T1000 (cell line): ENCODE data around the gene BCLAF3.

Experiments
- DNase-seq: peaks from one replicate; lab custom pipeline; 2025; ENCODE audit warnings: mixed read lengths; lab: John Stamatoyannopoulos, UW

The BCLAF3 gene

DNA sequence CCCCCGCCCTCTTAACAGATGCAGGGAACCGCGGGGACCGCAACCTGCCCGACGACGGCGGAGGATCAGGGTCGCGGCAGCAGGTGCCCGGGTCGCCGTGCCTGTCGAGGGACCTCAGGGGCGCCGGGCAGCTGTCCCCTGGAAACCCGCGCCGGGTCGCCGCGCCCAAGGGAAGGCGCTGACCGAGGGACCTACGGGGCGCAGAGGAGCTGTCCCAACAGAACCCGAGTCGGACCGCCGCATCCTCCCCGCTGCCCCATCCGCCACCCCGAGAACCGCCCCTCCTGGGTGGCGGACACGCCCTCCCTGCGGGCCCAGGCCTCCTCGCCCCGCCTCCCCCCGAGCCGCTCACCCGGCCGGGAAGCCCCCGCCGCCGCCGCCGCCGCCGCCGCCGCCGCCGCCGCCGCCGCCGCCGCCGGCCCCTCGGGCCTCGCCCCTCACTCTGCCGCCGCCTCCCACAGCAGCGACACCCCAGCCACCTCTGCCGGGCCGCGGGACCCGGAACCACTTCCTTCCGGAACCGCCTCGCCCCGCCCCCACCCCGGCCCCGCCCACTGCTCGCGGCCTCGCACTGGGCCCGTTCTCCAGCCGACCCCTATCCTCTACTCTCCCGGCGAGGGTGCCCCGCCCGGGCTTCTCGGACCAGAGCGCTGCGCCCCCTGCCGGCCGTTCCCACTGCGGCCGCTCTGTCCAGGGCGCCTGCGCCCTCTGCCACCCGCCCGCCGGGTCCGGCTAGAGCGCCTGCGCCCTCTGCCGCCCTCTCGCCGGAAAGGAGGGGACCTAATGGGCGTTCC, at the start of gene BCLAF3:
Gene BCLAF3 (minus strand): TSS at position 506 of the 794 bp plus-strand sequence. CDS start 20,797 bp downstream, outside the sequence.
- DNase-seq, result peak; percentile 81

DNA sequence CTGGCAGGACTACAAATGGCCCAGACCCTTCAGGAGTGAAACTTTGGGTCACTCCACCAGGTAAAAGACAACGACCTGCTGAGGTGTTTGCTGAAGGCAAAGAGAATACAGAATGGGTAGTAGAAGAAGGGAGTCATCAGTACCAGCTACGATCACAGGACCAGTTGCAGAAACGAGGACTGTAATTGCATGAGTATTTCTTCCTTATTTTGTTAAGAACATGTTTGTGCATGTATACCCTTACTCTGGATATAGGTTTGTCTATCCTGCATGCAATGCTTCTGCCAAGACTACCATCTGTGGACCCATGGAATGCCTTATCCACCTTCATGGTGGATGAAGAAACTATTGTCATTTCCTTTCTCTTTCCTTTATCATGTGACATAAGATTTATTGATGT, 48.1 kb upstream of the BCLAF3 start:
- no peak for DNase-seq

DNA sequence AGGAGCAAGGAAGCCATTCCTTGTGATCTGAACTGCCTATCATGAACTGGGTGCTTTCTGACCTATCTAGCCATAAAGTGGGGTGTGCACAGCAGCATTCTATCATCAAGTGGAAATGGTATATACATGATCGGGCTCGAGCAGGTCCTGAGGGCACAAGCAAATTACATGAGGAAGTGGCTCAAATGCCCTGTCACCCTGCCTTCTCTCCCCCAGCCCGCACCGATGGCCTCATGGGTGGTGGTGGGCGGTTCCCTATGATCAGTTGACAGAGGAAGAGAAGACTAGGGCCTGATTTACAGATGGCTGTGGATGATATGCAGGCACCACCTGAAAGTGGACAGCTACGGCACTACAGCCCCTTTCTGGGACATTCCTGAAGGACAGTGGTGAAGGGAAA, 46.3 kb upstream of the BCLAF3 start:
- DNase-seq, result no peak

DNA sequence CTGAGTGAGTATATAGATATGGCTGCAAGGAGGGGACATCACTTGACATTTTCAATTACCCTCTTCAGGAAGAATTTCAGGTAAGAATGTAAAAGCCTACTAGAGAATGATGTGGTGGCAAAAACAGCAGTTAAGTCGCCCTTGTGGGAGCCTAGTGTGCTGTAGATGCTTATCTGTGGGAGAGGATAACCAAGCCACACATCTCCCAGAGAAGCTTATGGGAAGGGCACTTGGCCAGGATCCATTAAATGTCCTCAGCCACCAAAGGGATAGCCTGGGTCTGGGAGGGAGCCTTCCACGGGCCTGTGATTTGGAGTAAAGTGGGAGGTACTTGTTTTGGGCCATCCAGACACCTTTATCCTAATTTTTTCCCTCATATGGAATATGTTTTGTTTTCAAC, 41.3 kb upstream of the BCLAF3 start:
- no peak for DNase-seq

DNA sequence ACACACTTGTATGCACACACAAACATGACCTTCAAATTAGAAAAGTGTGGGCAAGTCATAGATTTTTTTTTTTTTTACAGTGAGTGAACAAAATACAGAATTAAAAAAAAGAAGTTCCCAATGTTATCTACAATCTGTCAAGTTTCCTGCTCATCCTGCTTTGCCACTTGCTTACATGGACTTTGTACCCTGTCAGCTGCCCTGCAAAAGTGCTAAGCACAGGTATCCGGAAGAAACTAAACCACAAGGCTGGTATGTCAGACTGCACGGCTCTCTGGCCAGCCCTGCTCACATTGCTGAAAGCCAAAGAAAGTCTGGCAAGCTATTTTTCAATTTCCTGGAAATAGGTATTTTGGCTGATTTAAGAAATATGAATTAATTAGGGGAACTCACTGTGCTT, 38.9 kb upstream of the BCLAF3 start:
- no peak for DNase-seq

DNA sequence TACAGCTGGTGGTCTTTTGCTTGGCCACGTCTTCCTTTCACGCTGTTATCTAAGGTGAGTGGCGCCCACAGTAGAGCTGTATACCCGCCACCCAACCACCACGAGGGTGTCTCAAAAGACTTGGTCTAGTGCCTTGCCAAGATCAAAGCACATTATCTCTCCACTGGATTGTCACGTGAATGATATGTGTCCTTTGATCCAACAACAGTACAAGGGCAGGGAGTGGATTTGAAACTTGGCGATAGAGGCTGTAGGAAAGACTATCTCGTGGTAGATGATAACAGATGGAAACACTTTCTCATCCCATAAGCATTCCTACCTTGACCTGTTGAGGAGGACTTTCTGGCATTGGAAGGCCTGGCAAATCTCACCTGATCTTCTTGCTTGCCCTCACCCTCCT, 37.7 kb upstream of the BCLAF3 start:
- no peak for DNase-seq

DNA sequence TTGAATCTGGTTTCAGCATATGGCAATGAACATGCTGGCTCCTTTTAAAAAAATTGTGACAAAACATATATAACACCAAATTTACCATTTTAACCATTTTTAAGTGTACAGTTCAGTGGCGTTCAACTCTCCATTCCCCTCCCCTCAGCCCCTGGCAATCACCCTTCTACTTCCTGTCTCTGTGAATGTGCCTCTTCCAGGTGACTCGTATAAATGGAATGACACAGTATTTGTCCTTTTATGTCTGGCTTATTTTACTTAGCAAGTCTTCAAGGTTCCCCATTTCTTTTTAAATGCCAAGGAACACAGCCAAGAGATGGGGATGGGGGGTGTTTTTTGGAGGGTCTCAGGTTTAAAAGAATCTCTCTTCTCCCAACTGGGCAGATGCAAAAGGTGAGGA, 35.4 kb upstream of the BCLAF3 start:
- no peak for DNase-seq

DNA sequence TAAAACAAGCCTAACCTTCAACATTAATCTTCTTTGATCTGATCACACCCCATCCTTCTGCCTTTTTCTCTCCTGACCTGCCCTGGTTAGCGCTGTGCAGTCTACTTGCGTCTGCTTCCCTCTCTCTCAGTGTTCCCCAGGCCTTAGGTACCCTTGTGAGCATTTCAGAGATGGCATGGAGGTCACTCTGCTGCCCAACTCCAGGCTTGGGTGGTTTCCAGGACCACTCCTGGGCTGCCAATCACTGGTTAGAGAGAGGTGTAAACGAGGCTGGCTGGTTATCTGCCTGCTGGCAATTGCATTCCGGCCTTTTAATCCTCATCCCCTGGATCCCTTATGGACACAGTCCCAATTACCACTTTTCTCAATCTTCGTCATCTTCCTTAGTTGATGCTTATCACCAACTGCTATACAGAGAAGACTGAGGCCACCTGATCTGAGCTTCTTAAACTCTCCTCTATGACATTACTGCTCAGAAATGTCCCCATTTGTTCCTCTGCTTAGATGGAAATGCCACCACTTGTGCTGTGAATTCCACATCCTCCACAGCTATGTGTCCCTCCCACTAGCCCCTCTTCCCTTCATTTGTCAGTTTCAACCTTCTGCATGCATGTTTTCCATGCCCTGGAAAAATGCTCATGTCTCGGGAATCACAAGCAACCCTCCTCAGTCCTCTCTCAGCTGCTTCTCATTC, 29.0 kb upstream of the BCLAF3 start:
- DNase-seq, result no peak

DNA sequence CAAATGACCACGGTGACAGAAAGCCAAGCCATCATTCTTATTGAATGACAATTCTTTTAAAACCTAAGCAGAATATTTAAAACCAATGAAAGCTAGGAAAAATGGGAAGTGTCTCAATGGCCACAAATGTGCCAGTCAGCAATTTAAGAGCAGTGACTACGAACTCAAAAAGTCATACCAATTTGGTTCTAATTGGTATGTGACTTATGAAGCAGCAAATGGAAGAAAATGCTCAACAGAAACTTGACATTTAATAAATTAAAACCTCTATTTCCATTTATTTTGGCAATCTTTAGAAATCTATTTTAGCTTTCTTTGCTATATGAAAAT, 25.7 kb upstream of the BCLAF3 start:
- DNase-seq, result no peak

DNA sequence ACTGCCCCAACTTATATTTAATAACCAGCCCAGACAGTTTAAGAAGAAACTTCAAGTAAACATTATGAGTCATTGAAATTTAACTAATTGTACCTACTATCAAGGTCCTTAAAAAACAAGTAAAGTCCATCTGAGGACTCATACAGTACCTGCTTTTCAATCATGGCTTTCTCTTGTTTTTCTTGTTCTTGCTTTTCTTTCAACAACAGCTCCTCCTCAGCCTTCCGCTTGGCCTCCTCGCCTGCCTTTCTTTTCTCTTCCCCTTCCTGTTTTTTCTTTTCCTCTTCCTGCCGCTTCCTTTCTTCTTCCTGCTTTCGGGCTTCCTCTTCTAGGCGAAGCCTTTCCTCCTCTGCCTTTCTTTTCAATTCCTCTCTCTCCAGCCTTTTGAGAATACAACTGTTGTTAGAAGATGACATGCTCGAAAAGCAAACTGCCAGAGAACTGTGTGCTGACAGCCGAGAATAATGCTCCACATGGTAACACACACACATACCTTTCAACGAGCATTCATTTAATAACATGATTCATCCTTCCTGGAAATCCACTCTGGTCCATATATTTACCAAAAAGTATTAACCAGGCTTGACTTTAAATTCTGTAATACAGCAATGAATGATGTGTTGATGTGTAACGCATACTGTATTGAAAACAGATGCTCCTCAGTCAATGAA, 25.2 kb upstream of the BCLAF3 start:
- DNase-seq, result no peak

DNA sequence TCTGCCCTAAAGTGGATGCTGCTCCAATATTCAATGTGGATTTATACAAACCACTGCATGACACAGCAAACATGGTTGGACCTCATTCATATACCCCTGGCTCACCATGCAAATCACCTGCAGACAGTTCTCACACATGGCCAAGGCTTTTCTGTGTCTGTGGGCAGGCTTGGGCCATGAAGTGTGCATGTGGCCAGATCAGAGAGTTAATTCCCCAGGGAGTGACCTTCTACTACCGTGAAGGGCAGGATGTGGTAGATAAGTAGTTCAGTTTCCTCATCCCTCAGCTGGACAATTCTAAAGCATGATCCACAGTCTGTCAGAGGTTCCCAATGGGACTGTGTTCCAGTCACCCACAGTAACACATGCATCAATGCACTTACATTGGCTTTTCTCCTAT, 24.6 kb upstream of the BCLAF3 start:
- no peak for DNase-seq

DNA sequence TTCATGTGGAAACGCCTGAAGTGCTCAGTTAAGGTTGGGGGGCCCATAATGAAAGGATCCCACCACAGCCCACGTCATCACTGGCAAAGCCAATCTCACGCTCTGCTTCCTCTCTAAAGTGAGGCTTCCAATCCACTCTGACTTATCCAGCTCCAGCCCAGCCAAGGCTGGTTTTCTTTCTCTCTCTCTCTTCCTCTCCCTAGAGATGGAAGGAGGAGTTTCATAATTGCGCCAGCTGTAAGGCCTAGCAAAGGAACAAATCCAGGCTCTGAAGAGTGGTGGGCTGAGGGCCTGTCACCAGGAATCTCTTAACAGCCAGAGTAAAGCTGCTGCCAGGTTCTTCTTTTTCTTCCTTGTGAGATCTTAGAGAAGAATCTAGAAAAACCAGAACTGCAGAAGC, 20.7 kb upstream of the BCLAF3 start:
- DNase-seq, result no peak

DNA sequence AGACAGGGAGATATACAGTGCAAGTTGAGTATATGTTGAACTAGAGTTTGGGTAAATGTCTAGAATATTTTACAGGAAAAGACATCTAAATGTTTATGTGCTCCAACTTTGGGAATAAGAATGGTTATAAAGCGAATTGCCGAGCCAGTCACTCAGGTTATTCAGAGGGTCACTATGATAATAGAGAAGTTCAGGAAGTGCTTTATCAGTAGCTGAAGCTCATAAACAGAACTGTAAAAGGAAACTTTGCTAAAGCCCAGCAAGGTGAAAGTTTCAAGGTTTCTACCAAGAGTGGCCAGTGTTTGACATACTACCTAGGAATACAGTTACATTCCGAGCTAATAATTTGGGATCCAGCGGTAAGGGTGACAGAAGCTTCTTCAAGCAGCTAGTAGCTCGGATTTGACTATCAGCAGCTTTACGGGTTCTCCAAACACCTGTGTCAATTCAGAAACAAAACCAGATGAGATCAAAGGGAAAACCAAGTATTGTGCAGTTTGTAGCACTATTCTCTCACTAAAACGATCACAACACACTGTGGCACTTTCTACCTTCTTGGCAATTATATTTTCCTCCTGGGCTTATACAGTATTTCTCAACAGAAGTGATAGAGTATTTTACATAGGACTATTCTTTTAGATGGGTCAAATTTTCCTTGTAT, 17.2 kb upstream of the BCLAF3 start:
- no peak for DNase-seq

DNA sequence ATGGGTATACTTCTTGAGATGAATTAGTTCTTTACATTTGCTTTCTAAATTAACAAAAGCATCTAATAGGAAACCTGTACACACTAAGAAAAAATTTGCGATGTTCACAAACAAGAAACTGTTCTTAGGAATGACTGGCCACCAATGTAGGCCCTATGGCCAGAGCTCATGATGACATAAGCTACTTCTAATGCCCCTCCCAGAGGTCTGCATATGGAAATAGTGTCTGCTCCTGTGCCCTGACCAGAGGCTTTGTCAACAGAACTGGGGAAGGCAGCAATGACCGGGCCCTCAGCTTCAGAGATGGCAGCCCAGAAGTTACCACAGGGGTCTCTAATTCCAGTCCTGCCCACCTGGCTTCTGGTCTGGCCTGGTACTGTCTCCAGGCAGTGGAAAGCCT, 15.0 kb upstream of the BCLAF3 start:
- no peak for DNase-seq

DNA sequence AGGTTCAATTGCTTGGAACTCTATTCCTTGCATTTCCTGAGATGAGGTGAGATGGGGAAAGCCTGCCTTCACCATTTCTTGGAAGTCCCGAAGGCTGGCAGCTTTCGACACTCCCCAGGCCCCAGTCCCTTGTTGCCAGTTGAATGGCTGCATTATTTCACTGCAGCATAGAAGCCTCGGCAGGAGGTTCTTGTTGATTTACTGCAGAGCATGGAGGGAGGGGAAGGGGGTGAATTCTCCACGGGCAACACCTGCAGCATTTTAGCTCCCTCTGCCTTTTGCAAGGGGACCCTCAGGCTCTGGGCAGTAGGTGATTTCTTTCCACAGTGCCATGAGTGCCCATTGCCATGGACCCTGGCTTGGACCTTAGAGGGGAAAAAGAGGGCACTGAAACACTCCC, 10.7 kb upstream of the BCLAF3 start:
- no peak for DNase-seq

DNA sequence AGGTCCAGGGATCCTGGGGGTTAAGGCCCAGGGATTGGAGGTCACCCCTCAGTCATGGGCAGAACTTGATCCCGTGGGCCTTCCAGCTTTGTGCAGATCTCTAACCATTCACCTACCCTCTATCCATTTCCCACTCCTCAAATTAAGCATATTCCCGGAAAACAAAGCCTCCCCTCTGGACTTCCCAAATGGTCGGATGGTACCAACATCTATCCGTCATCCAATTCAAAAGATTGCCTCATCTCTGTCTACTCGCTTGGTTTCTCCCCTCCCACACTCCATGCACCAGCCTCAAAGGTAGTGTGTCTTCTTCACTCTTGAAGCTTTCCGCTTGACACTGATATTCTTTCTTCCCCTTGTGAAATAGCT, 473 bp upstream of the BCLAF3 start:
- no peak for DNase-seq

DNA sequence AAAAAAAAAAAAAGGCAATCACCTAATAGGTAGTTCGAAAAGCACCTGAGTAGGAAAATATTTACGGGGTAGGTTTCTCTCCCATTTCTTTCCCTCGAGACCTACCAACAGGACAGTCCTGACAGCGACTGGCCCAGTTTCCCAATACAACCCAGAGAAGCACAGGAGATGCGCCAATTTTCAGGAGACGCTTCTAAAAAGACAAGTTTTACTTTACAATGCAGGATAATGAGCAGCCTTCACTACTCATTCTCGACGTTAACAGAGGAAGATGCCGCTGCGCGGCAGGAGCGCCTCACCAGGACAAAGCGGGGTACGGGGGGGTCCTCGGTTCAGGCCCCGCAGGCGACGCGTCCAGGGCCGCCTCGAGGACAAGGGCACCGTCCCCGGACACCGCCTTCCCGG, 708 bp downstream of the BCLAF3 start:
- no peak for DNase-seq

DNA sequence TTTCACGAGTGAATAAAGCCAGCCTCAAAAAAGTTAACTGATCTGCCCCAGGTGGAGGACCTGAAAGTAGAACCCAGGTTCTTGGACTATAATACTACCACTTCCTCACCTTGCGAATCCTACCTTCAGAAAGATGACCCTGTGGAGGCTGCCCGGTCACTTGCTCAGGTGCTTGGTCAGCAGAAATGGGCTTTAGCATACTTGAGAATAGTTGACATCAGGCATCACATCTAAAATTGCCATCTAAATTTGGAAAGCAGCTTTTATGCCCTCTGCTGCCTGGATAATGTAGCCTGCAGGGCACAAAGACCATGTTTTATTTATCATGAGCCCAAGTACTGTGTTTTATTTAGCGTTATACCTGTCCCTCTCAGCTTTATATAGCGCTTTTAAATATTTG, 3.0 kb downstream of the BCLAF3 start:
- DNase-seq, result no peak

DNA sequence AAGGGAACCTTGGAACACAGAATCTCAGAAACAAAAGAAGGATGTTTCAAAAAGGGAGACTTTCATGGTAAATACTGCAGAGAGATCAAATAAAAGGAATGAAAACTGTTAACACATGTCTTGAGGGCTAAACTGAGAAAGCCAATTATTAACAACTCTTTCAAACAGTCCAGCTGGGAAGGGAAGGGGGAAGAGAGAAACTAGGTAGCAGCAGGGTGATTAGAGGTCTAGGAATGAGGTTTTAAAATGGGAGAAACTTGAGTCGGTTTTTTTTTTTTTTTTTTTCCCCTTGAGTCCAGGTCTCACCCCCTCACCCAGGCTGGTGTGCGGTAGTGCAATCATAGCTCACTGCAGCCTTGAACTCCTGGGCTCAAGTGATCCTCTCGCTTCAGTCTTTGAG, 4.3 kb downstream of the BCLAF3 start:
- no peak for DNase-seq

DNA sequence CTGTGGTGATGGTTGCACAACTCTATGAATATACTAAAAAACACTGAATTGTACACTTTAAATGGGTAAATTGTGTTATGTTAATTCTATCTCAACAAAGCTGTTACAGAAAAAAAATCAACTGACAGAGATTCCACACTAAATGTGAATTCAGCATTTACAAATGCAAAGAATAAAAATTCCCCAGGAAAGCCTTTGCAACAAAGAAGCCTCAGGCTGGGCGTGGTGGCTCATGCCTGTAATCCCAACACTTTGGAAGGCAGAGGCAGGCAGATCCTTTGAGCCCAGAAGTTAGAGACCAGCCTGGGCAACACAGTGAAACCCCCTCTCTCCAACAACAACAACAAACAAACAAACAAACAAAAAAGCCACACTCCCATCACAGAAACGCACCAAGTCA, 8.9 kb downstream of the BCLAF3 start:
- no peak for DNase-seq

DNA sequence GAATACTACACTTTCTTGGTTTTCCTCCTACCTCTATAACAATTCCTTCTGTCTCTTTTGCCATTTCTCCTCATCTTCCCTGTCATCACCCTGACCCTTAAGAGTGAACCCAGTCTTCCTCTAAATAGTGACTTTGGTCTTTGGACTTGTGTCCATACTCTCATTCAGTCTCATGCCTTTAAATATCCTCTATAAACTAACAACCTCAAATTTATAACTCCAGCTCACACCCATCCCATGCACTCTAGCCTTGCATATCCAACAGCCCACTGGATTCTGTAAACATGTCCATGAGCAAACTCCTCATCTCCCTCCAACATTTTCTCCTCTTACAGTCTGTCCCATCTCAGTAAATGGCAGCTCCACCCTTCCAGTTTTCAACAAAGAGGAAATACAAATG, 15.0 kb downstream of the BCLAF3 start:
- DNase-seq, result no peak

DNA sequence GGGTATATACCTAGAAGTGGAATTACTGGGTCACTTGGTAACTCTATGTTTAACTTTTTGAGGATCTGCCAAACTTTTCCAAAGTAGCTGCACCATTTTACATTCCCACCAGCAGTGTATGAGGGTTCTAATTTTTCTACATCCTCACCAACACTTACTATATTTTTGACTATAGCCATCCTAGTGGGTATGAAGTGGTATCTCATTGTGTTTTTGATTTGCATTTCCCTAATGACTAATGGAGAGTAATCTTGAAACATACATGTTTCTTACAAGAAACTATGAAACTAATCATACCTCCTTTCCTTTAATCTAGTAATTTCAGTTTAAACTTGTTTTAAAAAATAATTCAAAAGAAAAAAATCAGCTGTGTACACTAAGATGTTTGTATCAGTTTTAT, 17.9 kb downstream of the BCLAF3 start:
- DNase-seq, result no peak

DNA sequence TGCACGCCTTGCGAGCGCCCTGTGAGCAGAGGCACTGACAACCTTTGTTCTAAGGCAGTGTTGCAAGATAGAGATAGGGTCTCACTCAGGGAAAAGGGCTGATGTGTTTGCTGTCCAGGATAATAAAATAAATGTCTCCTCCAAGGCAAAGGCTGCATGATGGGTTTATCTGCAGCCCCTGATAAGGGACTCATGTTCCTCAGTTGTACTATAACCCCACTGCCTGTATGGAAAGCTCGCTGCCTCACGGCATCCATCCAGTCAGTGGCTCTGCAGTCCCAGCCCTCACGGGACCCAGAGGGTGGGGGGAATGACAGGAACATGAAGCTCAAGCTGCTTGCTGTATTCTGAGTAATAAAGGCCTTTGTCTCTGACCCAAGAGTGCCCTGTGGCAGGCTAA, 22.6 kb downstream of the BCLAF3 start:
- no peak for DNase-seq
